Posterior cingulate gyrus (tissue), 11 donors: ENCODE measurements around the gene CSPG4.
"Not testable (repeated sequence)": the region's sequence is repeated elsewhere in the genome, so short reads cannot be mapped to it uniquely, and the experiment has no call there.

Source experiments
- DNase-seq, 10 donors: peaks; one replicate each; pipeline versions ENCODE4 v3.0.0 to v3.0.0-alpha.2; 2020 to 2021; ENCODE audit warnings: mixed read lengths in 3 of 10
- intact Hi-C: fragments of 100-400 bp; cut with DNase I; formaldehyde crosslinking; loops from one replicate; pipeline ENCODE4 v1.15.1; 2023

Gene CSPG4

DNA sequence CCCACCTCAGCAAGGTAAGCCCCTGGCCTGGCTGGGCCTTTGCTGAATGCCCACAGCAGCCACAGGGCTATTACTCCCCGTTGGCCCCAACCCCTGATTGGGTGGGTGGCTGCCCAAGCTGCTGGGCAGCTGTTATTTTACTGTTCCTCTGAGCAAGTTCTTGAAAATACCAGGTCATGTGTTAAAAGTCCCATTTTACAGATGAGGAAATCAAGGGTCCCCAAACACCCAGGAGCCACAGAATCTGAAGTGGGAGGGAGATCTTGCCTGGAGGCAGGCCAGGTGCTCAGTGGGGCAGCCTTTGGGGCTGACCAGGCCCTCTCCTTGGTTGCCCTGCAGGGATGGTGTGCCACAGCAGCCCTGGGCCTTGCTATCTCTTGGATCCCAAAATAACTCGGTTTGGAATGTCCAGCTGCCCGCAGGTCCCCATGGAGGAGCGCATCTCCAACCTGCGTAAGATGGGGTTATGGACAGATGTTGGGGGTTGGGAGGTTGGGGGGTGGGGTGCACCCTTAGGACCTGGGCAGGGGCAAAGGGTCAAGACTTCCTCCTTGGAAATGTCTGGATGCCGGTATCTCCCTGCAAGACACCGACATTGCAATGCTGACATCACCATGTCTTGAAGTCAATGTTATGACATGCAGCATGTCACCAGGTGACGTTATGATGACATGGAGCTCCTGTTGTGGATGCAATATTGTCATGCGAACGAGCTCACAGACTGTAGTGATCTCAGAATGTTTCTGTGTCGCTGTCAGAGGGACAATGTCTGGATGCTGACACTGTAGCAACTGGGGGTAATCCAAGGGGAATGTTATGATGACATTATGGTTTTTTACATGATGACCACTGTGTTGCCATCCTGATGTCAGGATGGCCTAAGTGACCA lies 13.3 kb upstream of the CSPG4 start:
- intact Hi-C loops, result no loop called here
- peak in 2 of 10 donors; percentile 16 to 33 for DNase-seq

DNA sequence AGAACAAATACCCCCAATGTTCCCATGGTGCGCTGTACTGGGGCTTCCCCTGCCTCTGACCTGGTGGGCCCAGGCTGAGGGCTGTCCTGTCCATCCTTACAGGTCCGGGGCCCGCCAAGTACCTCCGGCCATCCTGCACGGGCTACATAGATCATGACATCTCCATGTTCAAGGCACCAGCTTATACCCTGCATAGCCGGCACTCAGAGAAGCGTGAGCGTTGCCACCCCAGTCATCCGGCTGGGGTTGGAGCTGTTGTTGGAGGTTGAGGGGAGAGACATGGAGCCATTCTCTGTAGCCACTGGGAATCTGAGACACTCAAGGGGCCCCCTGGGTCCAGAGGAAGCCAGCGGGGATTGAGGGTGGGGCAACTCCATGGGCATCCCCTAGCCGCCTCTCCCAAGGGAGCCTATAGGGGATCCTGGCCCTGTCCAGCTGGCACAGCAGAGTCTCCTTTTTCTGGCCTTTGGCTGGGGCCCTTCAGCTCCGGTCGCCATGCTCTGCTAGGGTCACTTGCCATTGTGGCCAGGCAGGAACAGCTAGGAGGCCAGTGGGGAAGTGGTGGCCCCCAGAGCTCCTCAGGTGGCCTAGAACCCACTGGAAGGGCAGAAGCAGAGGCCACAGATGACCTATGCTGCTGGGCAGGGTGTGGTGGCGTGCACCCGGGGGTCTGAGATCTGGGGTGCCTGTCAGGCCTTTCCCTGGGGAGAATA lies 12.5 kb upstream of the CSPG4 start:
- DNase-seq, result peak in 3 of 10 donors; percentile 30 to 72 (median 64)
- intact Hi-C loops, result no loop called here

DNA sequence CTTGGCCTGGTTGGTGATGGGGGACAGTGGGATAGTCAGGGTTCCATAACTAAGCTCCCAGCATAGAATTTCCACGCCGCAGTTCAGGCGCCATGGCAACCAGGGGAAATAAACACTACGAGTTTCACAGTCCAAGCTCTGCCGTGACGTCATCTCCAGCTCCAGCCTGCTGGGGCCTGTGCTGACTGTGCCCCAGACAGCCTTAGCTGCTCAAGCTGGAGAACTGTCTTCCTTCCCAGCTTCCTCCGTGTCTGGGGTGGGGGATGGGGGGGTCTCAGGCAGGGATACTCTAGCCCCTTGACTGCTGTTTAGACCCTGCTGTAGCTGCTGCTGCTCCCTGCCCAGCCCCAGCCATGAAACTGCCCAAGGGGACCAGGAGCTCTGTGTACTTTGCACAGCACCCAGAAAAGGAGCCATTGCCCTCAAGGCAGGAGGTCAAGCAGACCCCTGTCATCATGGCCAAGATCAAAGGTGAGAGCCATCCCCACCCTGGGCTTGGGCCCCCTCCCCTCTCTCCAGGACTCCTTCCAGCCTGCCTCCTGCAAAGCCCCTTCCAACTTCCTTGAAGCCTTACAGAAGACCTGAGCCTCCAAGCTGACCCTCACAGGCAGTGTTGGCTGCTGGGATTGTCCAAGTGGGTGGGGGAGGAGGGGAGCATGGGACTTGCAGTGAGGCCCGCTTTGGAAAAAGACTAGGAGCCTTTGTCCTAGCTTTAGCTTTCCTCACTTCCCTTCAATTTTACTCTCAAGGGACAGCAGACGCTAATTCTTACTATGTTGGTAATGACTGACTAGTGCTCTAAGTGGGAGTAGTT lies 11.4 kb upstream of the CSPG4 start:
- intact Hi-C loops, result no loop called here

DNA sequence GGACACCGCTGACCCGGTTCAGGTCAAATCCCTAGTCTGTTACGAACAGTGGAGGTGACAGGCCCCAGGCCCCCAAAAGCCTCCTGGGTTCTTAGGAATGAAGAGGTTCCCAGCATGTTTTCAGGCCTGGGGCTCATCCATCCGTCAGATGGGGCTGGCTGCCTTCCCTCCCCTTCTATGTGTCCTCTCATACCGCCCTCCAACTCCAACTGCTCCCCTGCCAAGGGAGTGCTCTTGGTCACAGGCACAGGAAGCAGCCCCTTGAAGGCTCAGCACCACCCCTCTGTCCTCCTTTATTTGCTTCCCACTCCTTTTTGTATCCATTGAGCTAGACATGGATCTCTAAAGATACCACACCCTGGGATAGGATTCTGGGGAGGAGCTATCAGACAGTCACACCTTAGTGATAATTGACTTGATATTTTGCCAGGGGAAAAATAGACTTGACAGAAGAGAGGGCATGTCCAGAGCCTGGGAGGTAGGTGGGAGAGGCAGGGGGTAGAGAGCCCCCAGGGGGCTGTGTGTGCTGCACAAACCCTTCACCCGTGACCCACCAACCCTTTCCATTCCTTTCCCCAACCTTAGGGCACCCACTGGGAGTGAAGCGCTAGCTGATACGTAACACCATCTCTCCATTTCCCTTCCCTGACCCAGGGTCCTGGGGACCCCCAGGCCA lies 10.7 kb upstream of the CSPG4 start:
- peak in 3 of 10 donors; percentile 45 to 62 (median 50) for DNase-seq
- intact Hi-C loops, result no loop called here

More for the DNA sequence above, 11.4 kb upstream of the CSPG4 start:
- peak; percentile 53 to 97 (median 78) for DNase-seq

DNA sequence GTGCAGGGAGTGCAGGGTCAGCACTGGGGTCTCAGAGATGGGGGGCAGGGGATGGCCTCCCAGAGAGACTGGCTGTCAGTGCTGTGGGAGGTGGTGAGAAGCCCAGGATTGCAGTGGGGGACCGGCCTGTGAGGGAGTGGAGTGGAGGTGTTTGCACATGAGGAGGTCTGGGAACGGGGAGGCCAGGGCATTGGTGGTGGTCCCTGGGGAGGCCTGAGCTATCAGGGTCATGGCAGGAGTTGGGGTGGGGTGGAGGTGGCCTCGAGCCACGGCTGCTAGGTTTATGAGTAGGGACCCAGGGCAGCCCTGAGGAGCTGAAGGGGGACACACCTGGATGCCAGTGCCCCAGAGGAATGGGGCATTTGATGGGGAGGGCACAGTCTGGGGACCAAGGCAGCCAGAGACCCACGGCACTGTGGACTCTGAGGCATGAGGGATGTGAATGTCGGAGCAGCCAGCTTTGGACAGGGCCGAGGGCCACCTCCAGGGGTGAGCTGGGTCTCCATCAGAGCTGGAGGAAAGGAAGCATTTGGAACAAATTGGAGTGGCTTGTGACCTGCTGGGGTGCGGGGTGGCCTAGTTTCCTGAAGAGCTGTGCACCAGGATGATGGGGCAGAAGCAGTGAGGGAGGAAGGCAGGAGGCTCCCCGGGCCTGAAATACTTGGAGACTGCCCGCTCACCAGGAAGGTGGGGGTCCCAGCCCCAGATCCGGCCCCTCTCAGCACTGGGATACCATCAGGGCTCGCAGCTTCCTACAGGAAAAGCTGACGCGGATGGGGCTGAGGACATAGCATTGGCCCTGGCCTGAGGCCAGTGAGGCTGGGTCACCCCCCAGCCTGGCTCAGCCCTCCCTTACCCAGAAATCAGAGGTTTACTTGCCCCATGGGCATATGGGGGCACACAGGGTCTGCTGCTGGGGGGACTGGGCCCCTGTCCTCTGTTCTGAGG lies 9.5 kb upstream of the CSPG4 start:
- DNase-seq, result peak in 3 of 10 donors; percentile 66 to 77 (median 75)
- intact Hi-C loops, result no loop called here

DNA sequence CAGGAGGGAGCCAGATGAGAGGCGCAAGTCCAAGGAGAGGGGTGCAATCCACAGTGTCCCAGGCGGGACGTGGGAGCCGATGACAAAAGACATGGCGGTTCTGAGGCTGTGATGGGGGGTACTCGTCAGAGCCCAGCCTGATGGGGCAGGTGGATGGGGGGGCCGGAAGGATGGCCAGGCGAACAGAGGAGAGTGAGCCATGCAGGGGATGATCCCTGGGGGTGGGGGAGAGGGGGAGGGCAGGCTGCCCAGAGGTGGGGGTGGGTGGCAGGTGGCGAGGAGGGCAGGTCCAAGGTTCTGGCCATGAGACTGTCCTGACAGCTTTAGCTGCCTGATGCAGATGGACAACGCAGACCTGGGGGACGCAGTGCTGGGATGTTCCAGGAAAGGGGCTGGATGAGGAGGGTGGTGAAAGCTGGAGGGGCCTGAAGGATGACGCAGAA lies 8.9 kb upstream of the CSPG4 start:
- no peak for DNase-seq
- intact Hi-C loops, result no loop called here

DNA sequence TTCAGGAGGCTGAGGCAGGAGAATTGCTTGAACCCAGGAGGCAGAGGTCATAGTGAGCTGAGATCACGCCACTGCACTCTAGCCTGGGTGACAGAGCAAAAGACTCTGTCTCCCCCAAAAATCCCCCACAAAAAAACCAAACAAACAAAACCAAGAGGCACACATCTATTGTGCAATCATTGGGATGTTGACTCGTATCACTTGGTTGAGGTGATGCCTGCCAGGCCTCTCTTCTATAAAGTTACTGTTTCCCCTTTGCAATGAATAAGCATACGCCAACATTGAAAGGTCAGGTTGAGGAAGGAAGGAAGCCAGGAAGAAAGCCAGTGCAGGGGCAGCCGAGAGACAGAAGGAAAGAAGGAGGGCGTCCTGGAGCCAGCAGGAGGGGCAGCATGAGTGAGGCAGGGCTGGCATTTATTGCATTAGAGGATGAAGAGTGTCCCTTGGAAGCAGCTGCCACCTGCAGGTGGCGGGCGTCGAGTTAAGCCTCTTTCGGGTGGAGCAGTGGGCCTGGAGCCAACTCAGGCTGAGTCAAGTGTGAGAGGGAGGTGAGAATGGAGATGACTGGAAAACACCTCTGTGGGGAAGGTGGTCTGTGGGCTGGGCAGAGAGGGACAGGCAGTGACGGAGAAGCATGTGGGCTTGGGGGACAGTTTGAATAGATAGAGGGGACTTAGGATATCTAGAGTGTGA lies 8.3 kb upstream of the CSPG4 start:
- DNase-seq, result peak in 6 of 10 donors; percentile 47 to 91 (median 78)
- intact Hi-C loops, result no loop called here

DNA sequence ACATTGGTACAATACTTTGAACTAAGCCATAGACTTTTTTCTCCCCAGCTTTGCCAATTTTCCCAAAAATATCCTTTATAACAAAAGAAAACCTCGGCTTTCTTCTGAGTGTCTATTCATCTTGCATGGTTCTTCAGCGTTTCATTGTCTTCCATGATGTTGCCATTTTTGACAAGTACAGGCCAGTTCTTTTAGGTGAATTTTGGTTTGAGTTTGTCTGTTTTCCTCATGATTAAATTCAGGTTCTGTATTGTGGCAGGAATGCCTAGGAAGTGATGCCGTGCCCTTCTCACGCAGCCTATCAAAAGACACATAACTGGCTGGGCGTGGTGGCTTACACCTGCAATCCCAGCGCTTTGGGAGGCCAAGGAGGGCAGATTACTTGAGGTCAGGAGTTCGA lies 7.6 kb upstream of the CSPG4 start:
- peak in 2 of 10 donors; percentile 18 to 36 for DNase-seq
- intact Hi-C loops, result no loop called here

DNA sequence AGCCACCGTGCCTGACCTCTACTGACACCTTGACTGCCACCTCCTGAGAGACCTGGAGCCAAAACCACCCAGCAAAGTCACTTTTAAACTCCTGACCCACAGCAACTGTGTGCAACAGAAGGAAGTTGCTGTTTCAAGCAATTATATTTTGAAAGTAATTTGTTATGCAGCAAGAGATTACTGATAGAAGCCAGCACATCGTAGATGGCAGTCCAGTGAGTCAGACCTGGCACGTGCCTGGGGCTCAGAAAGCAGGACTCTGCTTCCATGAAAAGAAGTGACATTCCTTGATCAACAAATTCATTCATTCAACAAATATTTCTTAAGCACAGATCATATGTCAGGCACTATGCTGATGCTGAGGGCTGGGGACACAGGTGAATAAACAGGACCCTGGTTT lies 5.7 kb upstream of the CSPG4 start:
- DNase-seq, result peak in 1 of 10 donors; percentile 29
- intact Hi-C loops, result no loop called here

DNA sequence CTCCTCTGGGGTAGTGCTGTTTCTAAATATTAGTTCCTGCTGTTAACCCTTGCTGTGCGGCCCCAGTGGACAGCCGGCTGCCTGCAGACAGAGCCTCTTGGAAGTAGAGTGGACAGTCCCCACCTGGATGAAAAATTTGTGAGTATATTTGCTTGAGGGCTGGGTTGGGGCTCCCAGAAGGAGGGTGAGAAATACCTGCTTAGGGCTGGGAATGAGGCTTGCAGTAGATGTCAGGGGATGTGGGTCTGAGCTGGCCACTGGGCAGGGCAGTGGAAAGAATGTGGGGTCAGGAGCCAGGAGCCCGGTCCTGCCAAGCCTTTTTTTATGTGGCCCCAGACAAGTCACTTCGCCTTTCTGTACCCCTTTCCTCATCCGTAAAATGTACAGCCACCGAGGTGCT lies 4.4 kb upstream of the CSPG4 start:
- DNase-seq, intact Hi-C loops: not testable (repeated sequence)

DNA sequence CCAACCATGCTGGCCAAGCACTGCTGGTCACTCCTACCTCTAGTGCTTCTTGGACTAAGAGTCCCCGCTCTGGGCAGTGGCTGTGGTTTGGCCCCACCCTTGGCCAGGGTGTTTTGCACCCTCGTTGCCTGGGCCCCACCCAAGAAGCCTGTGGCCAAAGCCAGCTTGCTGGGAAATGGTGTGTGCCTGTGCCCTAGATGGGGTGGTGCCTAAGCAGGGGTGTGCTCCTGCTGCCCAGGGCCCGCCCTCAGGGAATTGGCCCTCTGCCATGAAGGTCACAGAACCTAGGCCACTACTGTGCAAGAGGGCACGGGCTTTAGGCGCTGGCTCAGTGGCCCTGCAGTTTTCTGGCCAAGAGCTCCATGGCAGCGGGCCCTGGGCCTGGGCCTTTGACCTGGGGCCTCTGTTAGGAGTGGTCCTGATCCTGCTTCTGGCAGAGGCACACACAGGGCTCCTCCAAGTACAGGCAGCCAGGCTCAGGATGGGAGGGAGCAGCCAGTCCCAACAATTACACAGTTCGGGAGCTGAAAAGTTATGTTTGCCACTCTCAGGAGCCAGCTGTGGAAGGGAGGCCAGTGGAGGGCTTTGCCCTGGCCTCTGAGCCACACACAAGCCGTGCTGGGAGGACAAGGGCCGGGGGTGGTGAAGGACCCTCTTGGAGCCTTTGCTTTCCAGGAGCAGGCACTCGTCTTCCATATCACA lies 3.8 kb upstream of the CSPG4 start:
- DNase-seq, intact Hi-C loops: not testable (repeated sequence)

DNA sequence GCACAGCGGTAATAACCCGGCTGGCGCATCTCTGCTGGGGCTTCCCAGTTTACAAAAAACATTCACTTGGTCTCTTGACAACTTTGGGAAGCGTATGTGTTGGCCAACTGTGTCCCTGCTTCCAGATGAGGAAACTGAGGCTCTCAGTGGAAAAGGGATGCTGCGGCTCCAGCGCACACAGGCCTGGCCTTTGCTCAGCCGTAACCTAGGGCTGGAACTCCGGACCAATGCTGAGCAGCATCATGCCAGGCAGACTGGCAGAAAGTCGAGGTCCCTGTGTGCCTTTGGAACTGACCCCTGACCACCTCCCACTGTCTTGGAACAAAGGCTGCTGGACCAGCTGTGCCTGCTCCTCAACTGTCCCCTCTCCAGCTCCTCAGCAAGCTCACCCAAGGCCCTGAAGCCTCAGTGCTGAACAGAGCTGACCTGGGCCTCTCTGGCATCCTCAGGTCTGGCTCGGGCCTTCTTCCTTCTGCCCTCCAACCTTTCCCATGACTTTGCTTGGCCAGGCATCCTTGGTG lies 2.7 kb upstream of the CSPG4 start:
- DNase-seq, result peak in 1 of 10 donors; percentile 55
- intact Hi-C loops, result not testable (repeated sequence)

DNA sequence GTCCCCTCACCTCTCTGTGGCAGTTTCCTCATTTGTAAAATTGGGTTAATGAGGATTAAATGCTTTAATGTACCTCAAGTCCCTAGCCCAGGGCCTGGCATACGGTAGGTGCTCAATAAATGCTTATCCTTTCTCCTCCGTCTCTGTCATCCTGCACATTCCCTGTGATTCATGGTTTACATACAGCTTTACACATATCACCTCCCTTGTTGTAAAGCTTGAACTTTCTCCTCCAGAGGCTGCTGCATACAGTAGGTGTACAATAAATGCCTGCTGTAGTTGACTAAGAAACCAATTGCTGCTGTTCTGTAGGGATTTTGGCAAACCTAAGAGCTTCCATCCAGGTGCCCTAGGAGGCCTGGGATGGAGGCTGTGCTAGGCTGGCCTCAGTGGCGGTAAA lies 1.5 kb upstream of the CSPG4 start:
- intact Hi-C loops, result no loop called here

DNA sequence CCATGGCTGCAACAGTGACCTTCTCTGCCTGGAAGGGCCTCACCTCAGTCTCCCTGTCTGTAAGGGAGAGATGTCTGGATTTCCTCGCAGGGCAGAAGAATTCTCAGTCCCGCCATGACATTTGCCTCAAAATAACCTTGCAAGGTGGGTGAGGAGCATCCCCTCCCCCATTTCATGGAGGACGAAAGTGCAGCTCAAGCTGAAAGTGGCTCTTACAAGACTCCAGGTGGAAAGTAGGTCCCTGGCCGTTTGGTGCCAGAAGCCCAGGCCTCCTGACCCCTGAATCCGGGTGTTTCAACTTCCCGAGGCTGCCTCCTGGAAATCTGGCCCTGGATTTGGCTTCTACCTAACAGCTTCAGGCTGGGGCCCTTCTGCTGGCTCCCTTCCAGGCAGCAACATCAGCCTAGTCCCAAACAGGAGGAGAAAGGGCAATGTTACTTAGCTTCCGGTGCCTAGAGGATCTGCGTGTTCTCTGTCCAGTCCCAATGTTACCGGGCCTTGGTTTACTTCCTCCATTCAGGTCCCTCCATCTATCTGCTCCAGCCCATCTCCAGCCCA lies 769 bp upstream of the CSPG4 start:
- no peak for DNase-seq
- intact Hi-C loops, result no loop called here

More for the DNA sequence above, 1.5 kb upstream of the CSPG4 start:
- DNase-seq, result no peak

DNA sequence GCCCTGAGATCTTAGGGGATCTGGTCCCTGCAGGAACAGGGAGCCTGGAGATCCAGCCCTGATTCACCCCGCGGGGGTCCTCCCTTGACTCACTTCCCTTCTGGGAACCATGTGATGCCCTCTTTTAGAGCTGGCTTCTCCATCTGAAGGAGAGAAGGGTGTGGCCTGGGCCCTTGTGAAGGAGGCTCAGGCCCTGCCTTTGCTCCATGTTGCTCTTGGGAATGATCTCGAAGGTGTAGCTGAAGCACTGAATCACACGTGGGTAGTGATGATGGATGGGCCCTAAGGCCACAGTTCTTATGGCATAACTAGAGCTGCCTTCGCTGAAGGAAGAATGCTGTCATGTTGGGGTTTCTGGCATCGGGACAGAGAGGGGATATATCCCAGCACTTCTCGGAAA lies 1.2 kb downstream of the CSPG4 start:
- intact Hi-C loops, DNase-seq: not testable (repeated sequence)

DNA sequence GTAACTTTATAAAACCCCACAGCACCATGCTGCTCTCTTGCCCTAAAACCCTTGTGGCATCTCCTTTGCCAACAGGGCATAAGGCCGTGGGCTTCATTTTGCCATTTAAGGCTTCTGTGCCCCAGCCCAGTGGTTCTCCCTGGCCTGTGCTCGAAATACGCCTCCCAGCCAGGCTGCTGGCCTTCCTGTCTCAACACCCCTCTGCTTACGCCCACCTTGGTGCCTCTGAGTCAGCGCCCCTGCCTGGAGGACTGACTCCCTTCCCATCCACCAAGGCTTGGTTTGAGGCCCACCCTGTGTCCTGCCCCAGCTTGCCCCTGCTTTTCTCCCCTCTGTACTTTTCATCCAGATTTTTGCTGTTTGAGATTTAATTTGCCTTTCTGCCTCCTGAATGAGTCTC lies 1.8 kb downstream of the CSPG4 start:
- DNase-seq, intact Hi-C loops: not testable (repeated sequence)

DNA sequence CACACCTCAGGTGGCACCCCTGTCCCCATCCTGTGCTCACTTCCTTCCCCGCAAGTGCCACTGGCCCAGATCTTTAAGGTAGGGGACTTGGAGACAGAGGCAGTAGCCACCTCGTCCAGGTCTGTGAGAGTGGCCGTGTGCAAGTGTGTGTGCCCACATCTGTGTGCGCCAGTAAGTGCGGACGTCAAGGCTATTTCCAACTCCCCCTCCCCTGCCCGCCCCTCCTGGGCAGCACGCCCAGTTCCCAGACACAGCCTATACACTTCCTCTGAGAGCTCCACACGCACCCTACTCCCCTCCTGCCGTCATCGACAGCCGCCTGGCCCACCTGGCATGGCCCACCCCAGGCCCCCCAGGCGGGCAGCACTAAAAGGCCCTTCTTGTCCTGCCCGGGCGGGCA lies 3.2 kb downstream of the CSPG4 start:
- intact Hi-C loops, result not testable (repeated sequence)
- peak in 2 of 10 donors; percentile 32 to 86 for DNase-seq
